GM19035 (cell line): ENCODE data around the gene AGMO.

ENCODE experiments used
- ATAC-seq: cut with Tn5 transposase; IDR thresholded peaks from one replicate; pipeline ENCODE4 v1.9.1; 2021; ENCODE audit not compliant: unreplicated experiment

Gene AGMO

DNA sequence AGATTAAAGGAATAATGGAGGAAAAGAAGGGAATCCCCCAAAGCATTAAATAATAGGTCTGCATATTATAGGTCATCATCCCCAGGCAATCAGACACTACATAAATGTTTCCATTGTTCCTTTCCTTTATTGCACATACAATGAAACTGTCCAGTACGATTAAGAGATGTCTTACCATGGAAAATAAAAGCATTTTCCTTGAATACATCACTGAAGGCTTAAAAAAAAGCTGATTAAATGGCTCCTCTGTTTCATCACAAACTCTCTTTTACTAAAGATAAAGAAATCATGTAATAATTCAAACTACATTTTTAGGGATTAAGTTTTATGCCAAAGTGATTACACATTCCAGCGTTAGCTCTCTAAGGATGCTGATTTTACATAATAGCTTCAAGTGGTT lies 316.0 kb downstream of the AGMO start:
- ATAC-seq, result no peak

DNA sequence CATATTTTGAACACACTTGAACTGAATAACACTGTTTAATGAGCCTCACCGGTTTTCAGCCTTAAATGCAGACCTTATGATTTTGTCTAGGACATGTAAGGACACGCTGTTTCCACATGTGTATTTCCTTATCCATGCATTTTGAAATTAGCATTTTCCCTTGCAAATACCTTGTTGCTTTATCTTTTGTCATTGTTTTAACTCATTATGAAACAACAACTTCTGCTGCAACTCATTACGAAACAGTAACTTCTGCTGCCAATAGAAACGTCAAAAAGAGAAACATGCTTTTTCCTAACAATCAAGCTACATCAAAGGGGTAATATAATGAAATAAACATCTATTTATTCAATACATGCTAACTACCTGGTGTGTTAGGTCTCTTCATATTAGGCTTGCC lies 322.0 kb downstream of the AGMO start:
- ATAC-seq, result no peak

- ATAC-seq, result no peak
Measured at GRCh38 chr7:15236952-15237351, 324.9 kb downstream of the AGMO start.

DNA sequence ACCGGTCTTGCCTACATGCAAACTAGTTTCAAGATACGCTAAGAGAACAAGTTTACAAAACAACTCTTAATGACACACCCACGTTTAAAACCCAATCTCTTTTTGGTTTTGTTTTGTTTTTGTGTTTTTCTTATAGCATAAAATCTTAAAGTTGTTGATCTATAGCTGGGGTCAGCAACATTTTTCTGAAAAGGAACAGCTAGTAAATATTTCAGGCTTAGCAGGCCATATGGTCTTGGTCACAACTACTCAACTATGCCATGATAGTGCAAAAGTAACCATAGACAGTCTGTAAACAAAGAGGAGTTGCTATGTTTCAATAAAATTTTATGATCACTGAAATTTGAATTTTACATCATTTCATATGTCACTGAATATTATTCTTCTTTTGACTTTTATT lies 327.4 kb downstream of the AGMO start:
- ATAC-seq, result no peak

GRCh38 chr7:15228831-15229230 lies 333.0 kb downstream of the AGMO start:
- no peak for ATAC-seq

- ATAC-seq, result no peak
Measured at GRCh38 chr7:15225981-15226380, 335.8 kb downstream of the AGMO start.

GRCh38 chr7:15219758-15220157 lies 342.1 kb downstream of the AGMO start:
- ATAC-seq, result no peak

DNA sequence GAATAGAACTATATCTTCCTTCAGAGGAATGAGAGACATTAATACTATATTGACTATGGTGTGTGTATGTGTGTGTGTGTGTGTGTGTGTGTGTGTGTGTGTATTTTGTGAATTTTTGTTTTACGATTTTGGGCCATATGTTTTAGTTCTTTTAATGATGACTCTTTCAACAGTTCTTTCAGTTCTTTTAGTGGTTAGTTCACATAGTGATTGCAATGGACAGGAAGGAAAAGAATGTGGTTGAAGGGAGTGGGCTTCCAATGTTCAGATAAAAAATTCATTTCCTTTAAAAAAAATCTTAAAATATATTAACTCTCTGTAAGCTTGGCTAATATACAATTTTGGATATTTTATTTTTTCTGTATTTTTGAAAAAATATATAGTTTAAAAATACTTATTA lies 343.6 kb downstream of the AGMO start:
- ATAC-seq, result no peak

GRCh38 chr7:15215616-15216015 lies 346.2 kb downstream of the AGMO start:
- ATAC-seq, result no peak

- no peak for ATAC-seq
Measured at GRCh38 chr7:15214976-15215375, 346.8 kb downstream of the AGMO start.

DNA sequence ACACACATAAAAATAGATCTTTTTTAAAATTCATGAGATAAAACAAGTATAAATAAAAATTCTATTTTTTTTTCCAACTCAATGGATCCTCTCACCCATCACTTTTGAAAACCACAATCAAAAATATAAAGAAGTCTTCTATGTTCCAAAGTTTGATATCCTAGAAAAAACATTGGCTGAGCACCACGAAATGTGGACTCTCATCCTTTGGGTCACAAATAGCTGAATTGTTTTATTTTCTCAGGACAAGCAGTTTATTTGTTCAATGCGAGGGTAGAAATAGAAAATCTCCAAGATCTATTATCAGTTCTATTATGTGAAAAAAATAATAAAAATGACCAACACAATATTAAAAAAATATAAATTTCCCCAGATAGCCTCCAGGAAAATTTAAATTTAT lies 348.7 kb downstream of the AGMO start:
- ATAC-seq, result no peak

DNA sequence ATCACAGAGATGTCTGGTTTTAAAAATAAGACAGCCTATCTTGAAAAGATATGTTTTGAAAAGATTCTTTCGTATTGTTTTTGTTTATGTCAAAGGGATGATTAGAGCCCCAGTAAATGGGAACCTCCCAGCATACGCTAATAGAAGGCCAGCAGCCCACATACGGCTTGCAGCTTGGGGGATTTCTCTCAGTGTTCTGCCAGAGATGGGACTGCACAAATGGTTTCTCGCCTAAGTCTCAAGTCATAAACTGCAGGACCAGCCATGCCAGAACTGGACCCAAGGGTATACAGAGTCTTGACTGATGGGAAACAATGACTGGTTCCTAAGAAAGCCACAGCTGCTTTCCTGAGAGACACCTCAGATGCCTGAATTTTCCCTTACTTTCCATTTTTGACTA lies 352.4 kb downstream of the AGMO start:
- ATAC-seq, result no peak

- ATAC-seq, result no peak
Measured at GRCh38 chr7:15204421-15204820, 357.4 kb downstream of the AGMO start.

DNA sequence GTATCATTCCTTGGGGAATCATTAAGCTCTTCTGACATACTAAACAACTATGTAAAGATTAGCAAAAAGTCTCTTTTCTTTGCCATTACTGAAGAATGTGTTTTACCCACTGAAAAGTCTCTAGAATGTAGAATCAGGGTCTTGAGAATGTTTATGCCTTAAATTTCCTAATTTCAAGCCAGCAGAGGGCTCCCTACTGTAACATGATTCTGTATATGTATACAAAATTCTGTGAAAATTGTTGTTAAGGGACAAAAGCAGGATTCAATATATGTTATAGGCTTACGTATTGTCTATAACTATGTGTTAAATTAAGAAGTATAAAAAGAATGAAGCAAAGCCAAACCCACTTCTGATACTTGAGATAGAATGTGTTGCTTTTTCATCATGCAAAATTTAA lies 362.3 kb downstream of the AGMO start:
- ATAC-seq, result no peak

DNA sequence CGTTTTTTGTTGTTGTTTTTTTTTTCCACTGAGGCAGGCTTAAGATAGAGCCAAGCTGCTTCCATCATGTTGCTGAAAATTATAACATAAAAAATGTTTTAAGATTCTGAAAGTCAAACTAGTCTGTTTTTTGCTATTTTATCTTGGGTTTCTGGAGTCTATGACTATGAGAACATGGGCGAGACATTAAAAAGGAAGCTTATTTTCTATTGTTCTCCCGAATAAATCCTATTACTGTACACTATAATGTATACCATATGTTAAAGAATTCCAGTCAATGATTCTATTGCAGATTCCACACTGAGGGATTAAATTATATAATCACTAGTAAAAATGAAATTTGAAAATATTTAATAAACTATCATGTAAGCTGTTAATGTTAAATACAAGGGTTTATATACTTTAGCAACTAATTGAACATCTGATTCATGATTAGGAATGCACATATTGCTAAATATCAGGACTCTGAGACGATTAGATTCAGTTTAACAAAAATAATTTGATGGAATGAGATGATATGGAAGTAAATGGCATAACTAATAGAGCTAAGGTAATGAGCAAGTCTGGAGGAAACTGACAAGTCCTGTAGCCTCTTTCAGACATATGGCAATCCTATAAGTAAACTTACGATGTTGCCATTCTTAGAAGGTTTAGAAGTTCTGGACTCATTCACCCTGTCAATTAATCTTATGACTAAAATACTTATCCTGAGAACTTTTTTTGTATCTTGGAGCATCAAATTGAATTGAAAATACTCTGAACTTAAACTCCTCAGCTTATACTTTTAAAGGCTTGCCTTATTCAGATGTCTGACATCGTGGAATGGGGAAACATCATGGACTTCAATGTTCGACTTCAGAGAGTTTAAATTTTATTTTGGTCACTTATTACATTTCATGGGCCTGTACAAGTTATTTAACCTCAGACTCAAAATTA lies 364.5 kb downstream of the AGMO start:
- ATAC-seq, result no peak

DNA sequence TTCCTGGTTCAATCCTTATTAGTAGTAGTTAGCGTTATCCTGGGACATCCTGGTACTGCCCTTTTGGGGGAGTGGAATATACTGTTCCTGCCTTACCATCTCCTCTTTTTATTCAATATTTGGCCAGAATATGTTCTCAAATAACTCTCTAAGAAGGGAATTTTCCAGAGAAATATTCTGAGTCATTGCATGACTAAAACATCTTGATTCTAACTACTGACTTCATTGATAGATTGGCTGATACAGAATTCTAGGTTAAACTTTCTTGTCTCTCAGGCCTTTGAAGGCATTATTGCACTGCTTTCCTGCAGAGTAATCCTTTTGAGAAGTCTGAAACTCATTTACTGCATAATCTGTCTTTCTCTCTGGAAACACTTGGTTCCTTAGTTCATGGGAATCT lies 383.8 kb downstream of the AGMO start:
- ATAC-seq, result no peak

GRCh38 chr7:15176089-15176488 lies 385.7 kb downstream of the AGMO start:
- ATAC-seq, result no peak

DNA sequence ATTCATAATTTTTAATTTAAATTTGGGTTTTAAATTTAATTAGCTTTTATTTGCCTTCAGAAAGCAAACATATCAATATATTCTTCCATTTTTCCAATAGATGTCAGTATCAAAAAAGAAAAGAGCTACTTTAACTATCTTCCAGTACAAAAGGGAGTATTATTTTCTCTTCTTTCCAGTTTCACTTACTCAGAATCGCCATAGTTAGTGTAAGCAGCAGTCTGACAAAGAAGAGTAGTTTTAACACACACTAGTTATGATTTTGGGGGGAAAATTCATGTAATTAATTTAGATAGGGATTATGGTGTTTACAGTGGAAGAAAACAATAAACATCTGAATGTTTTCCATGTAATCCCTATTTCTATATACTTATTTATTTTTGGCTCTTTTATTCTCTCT lies 386.7 kb downstream of the AGMO start:
- no peak for ATAC-seq

DNA sequence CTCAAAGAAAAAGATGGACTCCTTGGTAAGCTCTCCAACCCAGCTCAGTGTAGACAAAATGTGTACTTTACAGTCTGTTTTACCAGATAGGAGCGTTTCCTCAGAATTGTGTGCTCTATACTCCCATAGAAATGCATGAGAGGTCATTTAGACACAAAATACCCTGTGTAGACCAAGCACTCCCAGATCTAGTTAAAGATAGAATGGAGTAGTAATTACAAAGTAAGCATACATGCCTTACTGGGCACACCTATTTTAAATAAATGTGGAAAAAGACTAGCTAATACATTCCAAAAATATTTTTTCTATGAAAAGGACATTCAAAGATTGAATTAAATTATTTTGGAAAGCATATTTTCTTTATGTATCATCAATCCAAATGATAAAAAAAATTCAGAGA lies 387.3 kb downstream of the AGMO start:
- no peak for ATAC-seq

- no peak for ATAC-seq
Measured at GRCh38 chr7:15168489-15168888, 393.3 kb downstream of the AGMO start.

GRCh38 chr7:15167912-15168311 lies 393.9 kb downstream of the AGMO start:
- no peak for ATAC-seq

DNA sequence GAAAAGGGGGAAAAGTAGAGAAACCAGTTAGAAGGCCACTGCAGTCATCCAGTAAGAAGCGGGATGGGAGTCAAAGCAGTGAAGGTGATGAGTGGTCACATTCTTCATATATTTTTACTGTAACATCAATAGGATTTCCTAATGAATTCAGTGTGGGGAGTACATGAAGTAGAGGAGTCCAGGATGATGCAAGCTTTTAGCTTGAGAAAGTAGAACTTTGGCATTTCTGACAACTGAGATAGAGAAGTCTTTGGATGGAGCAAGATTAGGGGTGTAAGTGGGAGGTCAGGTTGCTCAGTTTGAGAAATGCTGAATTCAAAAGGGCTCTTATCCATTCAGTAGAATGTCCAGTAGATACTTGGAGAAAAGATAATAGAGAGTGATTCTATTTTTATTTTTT lies 395.2 kb downstream of the AGMO start:
- no peak for ATAC-seq

DNA sequence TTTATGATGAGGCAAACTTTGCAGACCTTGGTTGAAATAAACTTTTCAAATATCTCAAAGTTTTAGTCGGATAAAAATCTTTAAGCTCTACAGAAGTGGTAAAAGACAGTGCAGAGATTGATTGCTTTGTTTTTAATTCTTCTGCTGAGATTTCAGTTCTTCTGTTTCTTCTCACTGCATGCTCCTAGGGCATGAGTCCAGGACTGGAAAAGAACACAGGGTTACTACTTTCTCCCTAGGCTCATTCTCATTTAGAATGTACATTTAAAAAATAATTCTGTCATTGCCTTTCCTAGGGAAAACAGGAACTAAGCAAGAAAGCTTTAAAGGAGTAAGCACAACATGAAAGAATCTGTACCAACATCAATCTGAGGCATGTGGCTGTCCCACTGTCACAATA lies 402.6 kb downstream of the AGMO start:
- no peak for ATAC-seq
